Thymus (tissue), 11 donors: ENCODE results near the gene MAMLD1. TPM values are rescaled to one million over a fixed set of nuclear protein-coding genes. Genes with fewer than 3 reads are reported as not detected.

Source experiments
- DNase-seq, 9 donors: peaks; one replicate each; pipeline ENCODE4 v3.0.0-alpha.2; 2013; ENCODE audit warnings: low spot score in 9 of 9, low read depth in 6 of 9, missing footprints in 1 of 9
- H3K27ac ChIP-seq, 2 donors: one replicate each; pipeline ENCODE4 v1.5.1; 2013; ENCODE audit warnings: control low read depth in 1 of 2, low read depth in 1 of 2, low read length in 1 of 2, mild to moderate bottlenecking in 1 of 2, moderate library complexity in 1 of 2
- H3K27me3 ChIP-seq, 2 donors: one replicate each; pipeline ENCODE4 v1.5.1; 2013; ENCODE audit warnings: low read length in 1 of 2; ENCODE audit not compliant: control insufficient read depth in 2 of 2, insufficient read depth in 1 of 2
- H3K36me3 ChIP-seq, 2 donors: one replicate each; pipeline ENCODE4 v1.5.1; 2013; ENCODE audit warnings: low read length in 1 of 2, mild to moderate bottlenecking in 1 of 2, moderate library complexity in 1 of 2; ENCODE audit not compliant: control insufficient read depth in 2 of 2, insufficient read depth in 2 of 2
- H3K4me1 ChIP-seq, 2 donors: one replicate each; pipeline ENCODE4 v1.5.1; 2013; ENCODE audit warnings: low read length in 2 of 2; ENCODE audit not compliant: control insufficient read depth in 2 of 2, insufficient read depth in 2 of 2
- H3K4me3 ChIP-seq, 2 donors: one replicate each; pipeline ENCODE4 v1.5.1; 2013; ENCODE audit warnings: low read length in 2 of 2, control low read depth in 1 of 2, mild to moderate bottlenecking in 1 of 2
- H3K9me3 ChIP-seq, 2 donors: one replicate each; pipeline ENCODE4 v1.5.1; 2013; ENCODE audit warnings: low read length in 1 of 2, mild to moderate bottlenecking in 1 of 2; ENCODE audit not compliant: control insufficient read depth in 2 of 2, insufficient read depth in 1 of 2
- WGBS: extraction: QIAGEN DNeasy Blood & Tissue Kit; methylation state at CpG from one replicate; pipeline ENCODE4 v1.1.7; 2013; 5-methylcytosine and 5-hydroxymethylcytosine counted together
- polyA plus RNA-seq: library from polyadenylated mRNA; stranded (reverse); fragments of 200-250 nt; gene quantifications from one replicate; pipeline ENCODE4 v1.2.3, GENCODE V29; 2013
- total RNA-seq: library from RNA; stranded (reverse); fragments of 120-200 nt; gene quantifications from one replicate; pipeline ENCODE4 v1.2.4, GENCODE V29; 2013
- donor health status: healthy.

MAMLD1 gene
- total and polyA plus RNA-seq, 2 donors = 0.42 to 0.96 TPM

DNA sequence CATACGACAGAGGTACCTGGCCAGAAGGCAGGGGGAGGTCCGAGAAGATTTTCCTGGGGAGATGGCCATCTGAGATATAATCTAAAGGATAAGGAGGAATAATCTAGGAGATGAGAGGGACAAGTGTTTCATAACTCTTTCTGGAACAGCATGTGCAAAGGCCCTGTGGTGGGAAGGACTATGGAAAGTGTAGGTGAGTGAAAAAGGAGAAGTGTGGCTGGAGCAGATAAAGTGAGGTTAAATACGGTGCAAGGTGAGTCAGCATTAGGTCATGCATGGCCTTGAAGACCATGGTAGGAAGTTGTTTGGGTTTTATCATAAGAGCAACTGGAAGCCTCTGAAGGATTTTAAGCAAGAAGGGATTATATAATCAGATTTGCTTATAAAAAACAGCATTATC is 170.7 kb downstream of the MAMLD1 start:
- Histone ChIP-seq H3K27ac (no peak overlapping the region), H3K4me1 (no peaks in the 10 kb centered on the region), H3K36me3 (no peaks in the 10 kb centered on the region), H3K9me3 (peaks cover 0 to 9% of the 10 kb centered on the region in 2 donors), H3K27me3 (no peaks in the 10 kb centered on the region), H3K4me3 (no peak overlapping the region)
- DNase-seq = no peak
- 73% methylated on average over 3 of the region's 3 CpGs for WGBS

DNA sequence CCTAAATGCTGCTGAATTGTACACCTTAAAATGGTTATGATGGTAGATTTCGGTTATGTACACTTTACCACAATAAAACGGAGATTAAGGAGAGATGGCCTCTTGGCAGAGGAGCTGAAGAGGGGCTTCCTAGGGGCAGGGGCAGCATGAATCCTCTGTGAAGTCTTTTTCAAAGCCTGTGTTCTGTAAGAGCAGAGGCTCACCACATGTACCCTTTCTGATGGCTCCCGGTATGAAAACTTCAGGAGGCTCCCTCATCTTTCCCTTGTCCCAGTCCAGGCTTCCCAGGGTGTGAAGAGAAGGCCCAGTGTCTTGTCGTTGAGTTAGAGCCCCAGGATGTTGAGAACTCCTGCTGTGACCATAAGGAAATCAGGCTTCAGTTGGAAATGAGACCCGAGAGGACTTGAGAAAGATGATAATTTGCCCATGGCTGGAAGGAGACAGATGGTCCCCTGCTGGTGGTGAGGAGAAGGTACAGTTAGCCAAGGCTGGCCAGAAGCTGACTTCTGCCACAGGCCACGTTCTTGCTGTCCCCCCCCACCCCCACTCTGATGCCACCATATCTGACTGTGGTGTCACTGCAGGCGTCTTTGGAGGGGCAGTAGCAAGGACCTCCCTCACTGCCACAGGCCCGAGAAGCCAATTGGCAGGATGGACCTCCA is 173.5 kb downstream of the MAMLD1 start:
- H3K4me1 ChIP-seq = no peaks in the 10 kb centered on the region
- peaks cover 0 to 9% of the 10 kb centered on the region in 2 donors for H3K9me3 ChIP-seq
- H3K27ac ChIP-seq = no peak overlapping the region
- no peak for DNase-seq
- H3K4me3 ChIP-seq = no peak overlapping the region
- no peaks in the 10 kb centered on the region for H3K27me3 ChIP-seq
- 80% methylated on average over 8 of the region's 8 CpGs for WGBS
- no peaks in the 10 kb centered on the region for H3K36me3 ChIP-seq

DNA sequence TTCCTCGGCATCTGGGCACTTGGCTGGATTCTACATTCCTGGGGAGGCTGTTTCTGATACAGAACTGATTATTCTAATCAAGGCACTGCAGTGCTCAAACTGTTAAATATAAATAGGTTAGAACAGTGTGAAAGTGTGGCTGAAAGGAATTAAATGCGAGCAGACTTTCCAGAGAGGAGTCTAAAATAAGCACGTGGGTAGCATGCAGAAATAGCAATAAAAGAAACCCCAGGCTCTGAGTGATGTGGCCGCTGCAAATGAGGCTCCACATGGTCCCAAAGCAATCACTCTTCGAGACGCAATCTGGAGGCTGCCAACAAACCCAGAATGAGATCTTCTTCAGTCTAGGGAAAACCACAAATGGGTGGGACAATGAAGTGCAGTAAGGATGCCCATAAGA is 174.7 kb downstream of the MAMLD1 start:
- no peak for DNase-seq
- 87% methylated on average over 6 of the region's 6 CpGs for WGBS
- Histone ChIP-seq H3K4me3 (no peak overlapping the region), H3K9me3 (peaks cover 0 to 9% of the 10 kb centered on the region in 2 donors), H3K36me3 (no peaks in the 10 kb centered on the region), H3K4me1 (no peaks in the 10 kb centered on the region), H3K27ac (no peak overlapping the region), H3K27me3 (no peaks in the 10 kb centered on the region)

DNA sequence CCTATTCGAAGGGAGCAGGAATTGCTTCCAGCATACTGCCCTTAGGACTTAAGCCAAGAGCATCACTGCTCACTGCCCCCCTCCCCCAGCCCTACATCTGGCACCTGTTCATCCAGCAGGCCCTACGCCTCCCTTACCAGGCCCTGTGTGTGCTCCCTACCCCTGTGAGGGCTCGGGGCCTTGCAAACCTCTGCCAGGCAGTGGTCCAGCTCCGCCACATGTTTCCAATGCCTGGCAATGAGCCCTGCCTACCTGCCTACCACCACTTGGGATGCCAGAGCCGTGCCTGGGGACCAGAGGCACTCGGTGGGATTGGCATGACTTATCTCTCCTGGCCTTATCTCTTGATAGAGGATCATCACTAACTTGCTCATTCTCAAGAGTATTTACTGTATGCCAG is 177.8 kb downstream of the MAMLD1 start:
- DNase-seq = no peak
- Histone ChIP-seq H3K4me3 (no peak overlapping the region), H3K4me1 (peaks cover 4 to 6% of the 10 kb centered on the region in 2 donors), H3K27ac (no peak overlapping the region), H3K36me3 (no peaks in the 10 kb centered on the region), H3K27me3 (no peaks in the 10 kb centered on the region), H3K9me3 (peaks cover 0 to 9% of the 10 kb centered on the region in 2 donors)
- 95% methylated on average over 6 of the region's 6 CpGs for WGBS

DNA sequence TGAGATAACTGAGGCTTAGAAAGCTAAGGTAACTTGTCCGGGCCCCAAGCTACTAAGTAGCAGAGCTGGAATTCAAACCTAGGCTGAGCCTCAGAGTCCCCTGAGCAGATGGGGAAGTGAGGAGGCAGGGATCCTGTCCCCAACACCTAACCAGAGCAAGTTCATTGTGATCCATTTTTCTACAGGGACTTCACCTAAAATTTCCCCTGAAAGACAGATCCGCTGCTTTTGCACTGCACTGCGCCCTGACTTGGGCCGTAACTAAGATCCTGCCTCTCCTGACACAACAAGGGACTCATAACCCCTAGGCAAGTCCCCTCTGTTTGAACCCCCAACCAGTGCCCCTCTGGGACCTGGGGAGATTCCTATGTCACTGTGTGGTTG is 179.7 kb downstream of the MAMLD1 start:
- Histone ChIP-seq H3K36me3 (no peaks in the 10 kb centered on the region), H3K9me3 (no peaks in the 10 kb centered on the region), H3K4me3 (no peak overlapping the region), H3K27me3 (no peaks in the 10 kb centered on the region), H3K4me1 (peaks cover 12 to 25% of the 10 kb centered on the region in 2 donors), H3K27ac (no peak overlapping the region)
- WGBS = 97% methylated on average over 4 of the region's 4 CpGs
- no peak for DNase-seq

DNA sequence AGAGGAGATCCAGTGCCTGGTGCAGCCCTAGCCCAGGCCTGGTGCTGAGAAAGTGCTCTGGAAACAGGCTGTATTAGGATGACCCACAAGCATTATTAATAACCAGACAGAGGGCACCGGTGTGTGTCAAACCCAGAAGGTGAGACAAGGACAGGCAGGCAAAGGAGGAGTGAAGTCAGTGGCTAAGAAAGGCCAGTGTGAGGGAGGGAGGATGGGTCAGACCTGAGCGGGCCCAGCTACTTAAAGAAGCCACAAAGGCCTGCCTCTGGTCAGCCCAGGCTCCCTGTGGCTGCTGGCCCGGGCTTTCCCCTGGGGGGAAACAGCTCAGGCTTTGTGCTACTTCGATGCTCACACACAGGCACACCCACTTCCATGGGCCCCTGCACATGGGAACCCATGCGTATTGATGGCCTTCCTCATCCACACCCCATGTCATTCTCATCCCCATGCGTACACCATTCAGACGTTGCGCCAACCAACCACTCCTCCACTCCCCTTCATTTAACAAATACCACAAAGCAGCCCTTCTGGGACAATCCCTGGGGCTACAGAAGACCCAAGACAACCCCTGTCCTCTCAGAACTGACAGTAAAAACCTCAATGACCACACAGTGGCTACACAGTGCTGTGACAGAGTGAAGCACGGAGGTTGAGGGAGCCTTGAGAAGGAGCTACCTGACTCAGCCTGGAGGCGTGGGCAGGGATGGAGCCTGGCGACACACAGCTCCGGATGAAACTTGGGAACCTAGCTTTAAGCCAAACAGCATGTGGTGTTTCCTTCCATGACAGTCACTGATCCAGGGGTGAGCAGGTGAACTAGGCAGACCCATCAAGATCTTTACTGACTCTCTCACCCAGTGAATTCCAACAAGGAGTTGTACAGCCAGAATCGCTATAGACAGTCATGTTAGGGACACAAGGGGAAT is 180.4 kb downstream of the MAMLD1 start:
- DNase-seq = no peak
- 96% methylated on average over 13 of the region's 13 CpGs for WGBS
- Histone ChIP-seq H3K36me3 (no peaks in the 10 kb centered on the region), H3K27me3 (no peaks in the 10 kb centered on the region), H3K4me1 (peaks cover 12 to 31% of the 10 kb centered on the region in 2 donors), H3K27ac (no peak overlapping the region), H3K9me3 (no peaks in the 10 kb centered on the region), H3K4me3 (no peak overlapping the region)

DNA sequence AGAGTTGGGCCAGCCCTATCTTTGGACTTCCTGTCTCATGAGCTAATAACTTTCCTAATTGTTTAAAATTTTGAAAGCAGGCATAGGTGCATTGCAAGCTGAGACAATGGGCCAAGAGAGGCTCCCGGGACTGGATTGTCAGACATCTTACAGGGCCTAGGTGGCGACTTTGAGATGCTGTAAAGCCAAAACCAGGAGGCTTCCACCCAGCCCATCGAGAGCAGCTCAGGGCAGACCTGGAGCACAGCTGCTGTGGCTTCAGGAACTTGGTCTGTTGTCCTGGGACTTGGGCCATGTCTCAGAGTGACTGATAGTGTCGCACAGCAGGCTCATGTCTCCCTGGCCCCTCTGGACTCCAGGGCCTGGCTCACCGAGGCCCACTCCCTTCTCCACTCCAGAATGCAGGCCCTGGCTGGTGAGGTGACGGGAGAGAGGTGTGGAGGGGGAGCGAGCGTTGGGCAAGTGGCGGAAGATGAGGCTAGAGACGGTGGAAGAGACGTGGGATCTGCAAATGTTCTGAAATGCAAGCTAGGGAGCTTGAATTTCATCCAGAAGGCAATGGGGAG is 181.2 kb downstream of the MAMLD1 start:
- 85% methylated on average over 11 of the region's 11 CpGs for WGBS
- DNase-seq = peak in 2 of 9 donors; percentile 20 to 50
- H3K36me3 ChIP-seq = no peaks in the 10 kb centered on the region
- no peaks in the 10 kb centered on the region for H3K27me3 ChIP-seq
- no peak overlapping the region for H3K27ac ChIP-seq
- H3K9me3 ChIP-seq = no peaks in the 10 kb centered on the region
- no peak overlapping the region for H3K4me3 ChIP-seq
- H3K4me1 ChIP-seq = peaks cover 12 to 31% of the 10 kb centered on the region in 2 donors

DNA sequence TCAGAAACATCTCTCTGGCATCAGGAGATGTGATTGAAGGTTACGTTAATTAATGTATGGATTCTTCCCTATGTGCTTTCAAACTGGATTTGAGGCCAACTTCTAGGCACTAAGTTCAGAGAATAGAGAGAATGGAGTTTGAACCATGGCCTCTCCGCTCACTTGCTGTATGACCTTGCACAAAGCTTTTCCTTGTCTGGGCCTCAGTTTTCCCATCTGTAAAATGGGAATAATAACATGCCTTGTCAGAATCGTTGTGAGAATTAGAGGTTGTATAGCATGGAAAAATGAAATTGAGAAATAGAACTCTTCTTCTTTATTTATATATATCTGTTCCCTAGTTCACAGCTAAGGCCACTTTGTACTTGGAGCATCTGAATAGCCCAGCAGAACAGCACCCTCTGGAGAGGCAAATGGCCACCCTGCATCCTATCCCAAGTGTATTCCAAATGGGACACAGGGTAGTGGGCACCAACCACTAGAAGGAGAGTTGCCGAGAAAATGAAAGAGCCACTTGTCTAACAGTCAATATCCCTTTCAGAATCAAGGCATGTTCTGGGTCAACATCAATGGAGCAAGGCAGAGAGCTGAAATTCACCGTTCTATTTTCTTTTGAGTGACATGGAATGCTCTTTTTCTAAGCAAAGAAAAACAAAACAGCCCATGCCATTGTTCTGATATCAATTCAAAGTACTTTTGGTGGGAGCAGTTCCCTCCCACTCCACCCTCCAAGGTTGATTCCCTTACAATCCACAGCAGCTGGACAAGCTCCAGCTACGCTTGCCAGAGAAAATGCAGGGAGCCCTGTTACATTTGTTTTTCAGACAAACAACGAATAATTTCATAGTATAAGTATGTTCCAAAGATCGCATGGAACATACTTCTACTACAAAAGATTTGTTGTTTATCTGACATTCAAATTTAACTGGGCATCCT is 182.0 kb downstream of the MAMLD1 start:
- no peak overlapping the region for H3K27ac ChIP-seq
- no peaks in the 10 kb centered on the region for H3K9me3 ChIP-seq
- 96% methylated on average over 8 of the region's 8 CpGs for WGBS
- no peak overlapping the region for H3K4me3 ChIP-seq
- no peaks in the 10 kb centered on the region for H3K36me3 ChIP-seq
- no peaks in the 10 kb centered on the region for H3K27me3 ChIP-seq
- DNase-seq = no peak
- H3K4me1 ChIP-seq = peaks cover 12 to 31% of the 10 kb centered on the region in 2 donors
